CD14-positive monocyte (primary cell): Measurements from ENCODE around the gene FARP2. TPM values are rescaled to one million over a fixed set of nuclear protein-coding genes. Genes with fewer than 3 reads are reported as not detected.
A peak's percentile ranks its signal among the peaks of the same experiment; 100 is the strongest.

Experiments used
- DNase-seq, 3 donors: peaks; one replicate each; pipeline ENCODE4 v3.0.0-alpha.2; 2011 to 2022
- H2AFZ ChIP-seq: 2 replicates; pipeline ENCODE4 v1.6.0; 2012; ENCODE audit warnings: mild to moderate bottlenecking, low read depth, low read length, inconsistent platforms; ENCODE audit not compliant: insufficient read depth, poor library complexity, severe bottlenecking
- H3K27ac ChIP-seq, 2 donors: 1 replicate in 1 of 2; 2 replicates in 1 of 2; pipeline ENCODE4 v1.5.1; 2012 to 2013; ENCODE audit warnings: low read length in 2 of 2, control low read depth in 1 of 2, inconsistent platforms in 1 of 2, low read depth in 1 of 2, mild to moderate bottlenecking in 1 of 2
- H3K27me3 ChIP-seq, 2 donors: one replicate each; pipeline versions ENCODE4 v1.6.0 to v1.6.1; 2011 to 2013; ENCODE audit warnings: low read length in 2 of 2; ENCODE audit not compliant: control insufficient read depth in 2 of 2, insufficient read depth in 2 of 2
- H3K36me3 ChIP-seq, 2 donors: replicated peaks in 1 of 2; 1 replicate in 1 of 2; 2 replicates in 1 of 2; pipeline versions ENCODE4 v1.5.1 to v1.6.1; 2012 to 2013; ENCODE audit warnings: low read length in 2 of 2, control low read depth in 1 of 2, inconsistent platforms in 1 of 2, mild to moderate bottlenecking in 1 of 2; ENCODE audit not compliant: insufficient read depth in 2 of 2, control insufficient read depth in 1 of 2
- H3K4me1 ChIP-seq, 2 donors: 1 replicate in 1 of 2; 2 replicates in 1 of 2; pipeline versions ENCODE4 v1.5.1 to v1.6.1; 2012 to 2013; ENCODE audit warnings: low read length in 2 of 2, control low read depth in 1 of 2, inconsistent platforms in 1 of 2, mild to moderate bottlenecking in 1 of 2, moderate library complexity in 1 of 2; ENCODE audit not compliant: insufficient read depth in 2 of 2, control insufficient read depth in 1 of 2
- H3K4me2 ChIP-seq: replicated peaks from 2 replicates; pipeline ENCODE3; 2012; ENCODE audit warnings: low read length, moderate library complexity, mild to moderate bottlenecking; ENCODE audit not compliant: poor library complexity, severe bottlenecking; ENCODE audit errors: extremely low read depth
- H3K4me3 ChIP-seq, 3 experiments: fragments of 200-600 bp in 1 of 3; sonication (generic) in 1 of 3; replicated peaks in 1 of 3; 1 replicate in 2 of 3; 2 replicates in 1 of 3; pipeline ENCODE4 v1.5.1; 2011 to 2013; ENCODE audit warnings: low read length in 3 of 3, mild to moderate bottlenecking in 3 of 3, control low read depth in 2 of 3, low read depth in 2 of 3, inconsistent platforms in 1 of 3, moderate library complexity in 1 of 3
- H3K79me2 ChIP-seq: 2 replicates; pipeline ENCODE4 v1.6.0; 2012; ENCODE audit warnings: mild to moderate bottlenecking, control low read depth, inconsistent platforms, low read length, moderate library complexity; ENCODE audit not compliant: insufficient read depth
- H3K9ac ChIP-seq: 2 replicates; pipeline ENCODE4 v1.6.0; 2017; ENCODE audit warnings: low read length, mild to moderate bottlenecking; ENCODE audit not compliant: insufficient read depth, poor library complexity, severe bottlenecking
- H3K9me3 ChIP-seq, 2 donors: replicated peaks in 1 of 2; 1 replicate in 1 of 2; 2 replicates in 1 of 2; pipeline versions ENCODE4 v1.5.1 to v1.6.1; 2012 to 2013; ENCODE audit warnings: low read length in 2 of 2, control low read depth in 1 of 2; ENCODE audit not compliant: control insufficient read depth in 1 of 2, insufficient read depth in 1 of 2
- H4K20me1 ChIP-seq: 2 replicates; pipeline ENCODE4 v1.6.0; 2012; ENCODE audit warnings: mild to moderate bottlenecking, low read length, control low read depth, moderate library complexity; ENCODE audit not compliant: insufficient read depth
- H3K27ac Mint-ChIP-seq, 7 donors: one replicate each; pipeline ENCODE4 v1.8.0; 2020; ENCODE audit warnings: mild to moderate bottlenecking in 7 of 7, mixed read lengths in 7 of 7, moderate library complexity in 6 of 7, inconsistent platforms in 2 of 7
- H3K27me3 Mint-ChIP-seq, 3 donors: one replicate each; pipeline ENCODE4 v1.8.0; 2021 to 2022; ENCODE audit warnings: low read depth in 3 of 3, mild to moderate bottlenecking in 3 of 3, mixed read lengths in 3 of 3, moderate library complexity in 3 of 3, inconsistent platforms in 1 of 3
- H3K36me3 Mint-ChIP-seq, 2 donors: one replicate each; pipeline ENCODE4 v1.8.0; 2020; ENCODE audit warnings: mixed read lengths in 2 of 2, inconsistent platforms in 1 of 2, mild to moderate bottlenecking in 1 of 2
- H3K4me1 Mint-ChIP-seq: one replicate; pipeline ENCODE4 v1.8.0; 2020; ENCODE audit warnings: mild to moderate bottlenecking, mixed read lengths
- H3K4me3 Mint-ChIP-seq, 2 donors: one replicate each; pipeline ENCODE4 v1.8.0; 2020; ENCODE audit warnings: mild to moderate bottlenecking in 2 of 2, mixed read lengths in 2 of 2, moderate library complexity in 1 of 2
- H3K9me3 Mint-ChIP-seq, 7 donors: one replicate each; pipeline ENCODE4 v1.8.0; 2020 to 2022; ENCODE audit warnings: mixed read lengths in 7 of 7, mild to moderate bottlenecking in 6 of 7, moderate library complexity in 6 of 7, inconsistent platforms in 2 of 7
- CTCF ChIP-seq: fragments of 200-600 bp; IDR thresholded peaks from one replicate; pipeline ENCODE4 v1.8.0; 2022; ENCODE audit warnings: antibody characterized with exemption, mild to moderate bottlenecking
- WGBS: methylation state at CpG from one replicate; pipeline ENCODE4 v1.1.5; 2013; ENCODE audit warnings: missing lambda C conversion rate; ENCODE audit not compliant: insufficient coverage; 5-methylcytosine and 5-hydroxymethylcytosine counted together
- intact Hi-C, 2 donors: fragments of 100-400 bp; cut with micrococcal nuclease; formaldehyde crosslinking; loops; one replicate each; pipeline versions ENCODE4 v1.15.0 to v1.15.1; 2023
- polyA plus RNA-seq, 3 donors: library from polyadenylated mRNA; depleted of rRNA in 1 of 3; unstranded in 2 of 3; stranded (reverse) in 1 of 3; fragments of 300-500 nt in 2 of 3; fragments of >200 nt in 1 of 3; fragmentation: Illumina TruSeq in 2 of 3; gene quantifications; 1 replicate in 2 of 3; 2 replicates in 1 of 3; pipeline ENCODE4 v1.2.3, GENCODE V29; 2012 to 2021

FARP2 gene
- polyA plus RNA-seq, 3 donors: 6.7 to 8.5 (median 7.3) TPM

- H3K36me3 Mint-ChIP-seq: peaks cover 6 to 15% of the 10 kb centered on the region in 2 donors
- Histone ChIP-seq H3K4me1 (no peaks in the 10 kb centered on the region), H3K4me2 (no peak overlapping the region), H3K27ac (no peak overlapping the region), H4K20me1 (no peaks in the 10 kb centered on the region), H3K36me3 (peaks cover 0 to 5% of the 10 kb centered on the region in 2 donors), H2AFZ (no peak overlapping the region), H3K9me3 (no peaks in the 10 kb centered on the region), H3K27me3 (no peaks in the 10 kb centered on the region), H3K4me3 (no peak overlapping the region), H3K9ac (no peak overlapping the region), H3K79me2 (no peaks in the 10 kb centered on the region)
- H3K4me1 Mint-ChIP-seq: no peaks in the 10 kb centered on the region
- no peak for DNase-seq
- no peak overlapping the region for H3K4me3 Mint-ChIP-seq
- TF ChIP-seq CTCF: no peak
- WGBS: 93% methylated on average over 6 of the region's 10 CpGs
- H3K27me3 Mint-ChIP-seq: peaks cover 0 to 2% (median 0%) of the 10 kb centered on the region in 3 donors
- peaks cover 0 to 1% (median 0%) of the 10 kb centered on the region in 7 donors for H3K9me3 Mint-ChIP-seq
- peak overlapping the region in 1 of 7 donors; percentile 56 for H3K27ac Mint-ChIP-seq
- intact Hi-C loops: no loop called here
Measured at GRCh38 chr2:241399941-241400922, 44.1 kb downstream of the FARP2 start.

- intact Hi-C loops: no loop called here
- Histone ChIP-seq H4K20me1 (no peaks in the 10 kb centered on the region), H3K4me3 (no peak overlapping the region), H3K79me2 (no peaks in the 10 kb centered on the region), H2AFZ (no peak overlapping the region), H3K9ac (no peak overlapping the region), H3K36me3 (peaks cover 21 to 37% of the 10 kb centered on the region in 2 donors), H3K4me2 (no peak overlapping the region), H3K27me3 (no peaks in the 10 kb centered on the region), H3K27ac (no peak overlapping the region), H3K4me1 (no peaks in the 10 kb centered on the region), H3K9me3 (no peaks in the 10 kb centered on the region)
- no peak for TF ChIP-seq CTCF
- H3K36me3 Mint-ChIP-seq: peaks cover 35 to 50% of the 10 kb centered on the region in 2 donors
- H3K27ac Mint-ChIP-seq: no peak overlapping the region
- H3K27me3 Mint-ChIP-seq: peaks cover 2 to 3% (median 2%) of the 10 kb centered on the region in 3 donors
- H3K4me1 Mint-ChIP-seq: no peaks in the 10 kb centered on the region
- no peak overlapping the region for H3K4me3 Mint-ChIP-seq
- no peak for DNase-seq
- H3K9me3 Mint-ChIP-seq: peaks cover 0 to 2% (median 0%) of the 10 kb centered on the region in 7 donors
Measured at GRCh38 chr2:241408849-241409248, 52.8 kb downstream of the FARP2 start.
